Dedifferentiated amniotic fluid mesenchymal stem cell (primary cell): ENCODE data around the gene SLC38A7.

Experiments used
- DNase-seq: peaks from one replicate; pipeline ENCODE4 v3.0.0-alpha.2; 2016; ENCODE audit errors: extremely low spot score

Gene SLC38A7

DNA sequence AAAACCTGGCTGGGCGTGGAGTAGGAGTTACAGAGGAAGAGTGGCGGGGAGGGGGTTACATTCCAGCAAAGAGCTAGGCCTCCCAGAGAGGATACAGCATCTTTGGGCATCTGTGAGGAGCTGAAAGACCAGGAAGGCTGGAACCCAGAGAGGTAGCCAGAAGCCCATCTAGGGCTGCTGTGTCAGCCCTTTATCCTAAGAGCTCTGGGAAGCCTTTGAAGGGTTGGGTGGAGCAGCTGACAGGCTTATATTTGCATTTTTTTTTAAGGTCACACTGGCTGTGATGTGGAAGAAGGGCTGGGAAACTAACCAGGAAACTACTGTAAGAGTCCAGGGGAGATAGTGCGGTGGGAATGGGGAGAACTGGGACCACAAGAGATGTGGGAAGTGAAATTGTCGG is 48.1 kb downstream of the SLC38A7 start:
- DNase-seq, result no peak

DNA sequence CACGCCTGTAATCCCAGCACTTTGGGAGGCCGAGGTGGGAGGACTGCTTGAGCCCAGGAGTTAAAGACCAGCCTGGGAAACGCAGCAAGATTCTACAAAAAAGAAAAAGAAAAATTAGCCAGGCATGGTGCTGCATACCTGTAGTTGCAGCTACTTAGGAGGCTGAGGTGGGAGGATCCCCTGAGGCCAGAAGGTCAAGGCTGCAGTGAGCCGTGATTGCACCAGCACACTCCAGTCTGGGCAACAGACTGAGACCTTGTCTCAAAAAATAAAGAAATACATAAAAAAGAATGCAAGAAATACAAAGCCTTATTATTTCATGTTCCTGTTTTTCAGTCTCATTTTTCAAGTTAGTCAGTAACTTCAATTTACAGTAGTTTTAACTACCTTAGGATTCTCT is 49.1 kb downstream of the SLC38A7 start:
- no peak for DNase-seq

DNA sequence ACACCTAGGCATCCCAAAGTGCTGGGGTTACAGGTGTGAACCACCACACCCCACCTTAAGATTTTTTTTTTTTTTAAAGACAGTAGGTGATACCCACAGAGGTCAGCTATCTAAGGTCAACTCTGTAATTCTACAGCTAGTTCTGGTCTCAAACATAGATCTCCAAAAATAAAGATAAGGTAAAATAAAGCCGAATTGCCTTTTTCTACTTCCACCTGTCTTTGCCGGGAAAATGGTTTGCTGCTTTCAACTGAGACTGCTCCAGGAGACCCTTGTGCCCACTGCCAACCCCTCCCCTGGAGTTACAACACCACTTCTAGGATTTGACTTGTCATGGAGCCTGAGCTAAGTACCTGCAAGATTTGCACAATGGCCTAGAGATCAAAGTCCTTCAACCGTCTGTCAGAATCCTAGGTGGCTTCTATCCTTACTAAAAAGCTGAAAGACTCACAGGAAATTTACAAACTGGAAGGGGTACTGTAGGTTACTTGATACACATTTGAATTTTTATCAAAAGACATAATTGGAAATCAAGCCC is 50.2 kb downstream of the SLC38A7 start:
- DNase-seq, result no peak

DNA sequence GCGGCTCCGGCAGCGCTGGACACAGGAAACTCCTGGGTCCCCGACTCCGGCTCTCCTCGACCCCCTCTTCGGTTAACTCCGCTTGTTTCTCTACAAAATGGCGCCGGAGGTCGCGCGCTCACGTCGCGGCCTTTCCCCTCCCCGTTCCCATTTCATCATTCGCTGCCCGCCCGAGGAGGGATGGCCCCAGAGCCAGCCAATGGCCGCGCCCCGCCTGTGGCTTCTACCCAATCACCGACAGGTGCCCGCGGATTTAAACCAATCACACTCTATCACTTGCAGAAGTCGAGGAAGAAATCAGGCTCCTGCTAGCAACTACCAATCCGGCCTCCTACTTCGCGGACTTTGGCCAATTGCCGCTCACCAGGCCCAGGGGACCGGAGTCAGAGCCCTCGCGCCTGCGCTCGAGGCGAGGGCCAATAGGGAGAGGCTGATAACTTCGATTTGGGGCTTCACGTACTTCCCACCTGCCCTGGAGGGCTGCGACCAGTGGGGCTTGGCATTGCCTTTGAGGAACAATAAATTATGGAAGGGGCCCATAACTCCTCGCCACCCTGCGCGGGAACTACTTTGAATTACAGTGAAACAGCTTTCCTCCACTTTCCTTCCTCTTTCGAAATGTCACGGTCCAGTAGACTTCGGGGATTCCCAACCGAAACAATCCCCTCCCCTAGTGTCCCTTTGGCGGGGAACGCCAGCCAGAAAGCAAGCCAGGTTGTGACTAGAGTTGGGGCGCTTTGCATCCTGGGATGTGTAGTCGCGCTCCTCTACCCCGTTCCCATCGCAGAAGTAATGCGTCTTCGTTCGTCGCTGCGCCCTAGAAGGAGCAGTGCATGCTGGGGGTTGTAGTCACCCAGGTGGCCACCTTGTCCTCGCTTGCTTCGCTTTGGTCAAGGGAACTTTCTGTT is 54.6 kb downstream of the SLC38A7 start, which contains the start of gene CNOT1:
Gene CNOT1 (minus strand): TSS at position 94 of the 908 bp plus-strand sequence. CDS start 30,489 bp downstream, outside the sequence.
- peak; percentile 99 for DNase-seq

DNA sequence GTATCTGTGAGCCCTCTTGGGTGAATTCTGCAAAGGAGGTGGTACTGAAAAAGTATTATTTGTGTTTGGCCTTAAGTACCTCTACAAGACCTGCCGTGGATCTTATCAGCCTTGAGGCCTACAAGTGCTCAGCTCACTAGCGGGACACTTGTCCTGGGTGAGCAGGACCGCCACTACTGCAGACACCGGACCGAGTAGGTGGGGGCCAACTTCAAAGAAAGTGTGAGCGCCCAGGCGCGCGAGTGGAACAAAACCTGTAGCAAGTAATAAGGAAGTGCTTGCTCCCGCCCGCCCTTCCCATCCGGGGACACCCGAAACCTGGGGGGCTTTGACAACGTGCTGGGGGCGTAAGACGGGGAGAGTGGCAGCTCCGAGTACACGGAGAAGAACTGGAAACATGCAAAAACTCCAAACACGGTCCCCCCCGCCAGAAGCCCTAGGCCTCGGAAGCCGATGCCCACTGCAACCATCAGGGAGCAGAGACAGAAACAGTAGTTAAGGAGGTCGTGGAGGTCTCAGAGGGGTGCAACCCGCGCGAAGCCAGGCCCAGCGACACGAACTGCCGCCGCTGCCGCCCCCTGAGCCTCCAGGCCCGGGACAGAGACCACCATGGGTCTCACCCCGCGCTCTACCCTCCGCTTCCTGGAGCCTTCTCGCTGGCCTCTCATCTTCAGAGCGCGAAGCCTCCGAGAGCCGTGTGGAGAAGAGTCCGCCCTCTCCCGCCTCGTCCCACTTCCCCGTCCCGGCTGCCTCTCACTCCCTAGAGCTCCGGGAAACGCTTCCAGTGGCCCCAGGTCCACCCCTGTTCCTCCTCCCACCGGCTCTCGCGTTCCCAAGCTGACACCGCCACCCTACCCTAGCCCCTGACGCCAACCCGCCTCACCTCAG is 55.5 kb downstream of the SLC38A7 start:
- no peak for DNase-seq

DNA sequence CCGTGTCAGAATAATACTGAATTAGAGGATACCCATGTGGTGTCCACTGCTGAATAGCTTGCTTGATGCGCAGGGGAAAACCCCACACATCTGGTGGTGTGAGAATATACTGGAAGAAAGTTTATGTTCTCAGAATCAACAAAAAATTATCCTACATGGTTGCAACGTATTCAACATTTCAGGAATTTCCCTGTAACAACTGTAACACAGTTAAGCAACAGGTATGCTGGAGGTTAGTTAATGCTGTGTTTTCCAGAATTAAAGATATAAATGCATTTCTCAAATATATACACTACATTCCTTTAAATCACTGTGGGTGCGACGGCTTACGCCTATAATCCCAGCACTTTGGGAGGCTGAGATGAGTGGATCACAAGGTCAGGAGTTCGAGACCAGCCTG is 60.4 kb downstream of the SLC38A7 start:
- no peak for DNase-seq

DNA sequence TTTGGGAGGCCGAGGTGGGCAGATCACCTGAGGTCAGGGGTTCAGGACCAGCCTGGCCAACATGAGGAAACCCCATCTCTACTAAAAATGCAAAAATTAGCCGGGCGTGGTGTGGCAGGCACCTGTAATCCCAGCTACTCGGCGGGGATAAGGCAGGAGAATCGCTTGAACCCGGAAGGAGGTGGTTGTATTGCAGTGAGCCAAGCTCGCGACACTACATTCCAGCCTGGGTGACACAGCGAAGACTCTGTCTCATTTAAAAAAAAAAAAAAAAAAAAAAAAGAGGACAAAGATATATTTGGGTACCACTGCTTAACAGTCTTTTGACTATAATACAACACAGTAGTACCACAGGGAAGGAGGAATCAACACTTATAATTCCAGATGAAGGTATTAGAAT is 64.2 kb downstream of the SLC38A7 start:
- no peak for DNase-seq

DNA sequence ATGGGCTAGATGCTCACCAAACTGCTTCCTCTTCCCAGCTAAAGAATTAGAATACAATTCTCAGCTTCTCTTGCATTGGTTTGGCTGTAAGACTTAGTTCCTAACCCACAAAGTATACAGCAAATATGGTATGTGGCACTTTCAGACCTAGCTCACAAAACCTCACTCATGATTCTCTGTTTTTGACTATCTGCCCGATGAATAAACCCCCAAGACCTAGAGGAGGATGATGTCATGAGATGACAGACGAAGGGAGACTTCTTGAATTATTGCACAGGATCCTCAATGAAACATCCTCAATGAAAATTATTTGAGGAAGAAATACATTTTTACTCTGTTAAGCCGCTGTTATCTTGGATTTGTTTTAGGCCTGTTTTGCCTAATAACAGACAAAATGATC is 69.3 kb downstream of the SLC38A7 start:
- DNase-seq, result no peak
